ENCODE measurements around the gene EDAR.

The EDAR gene

GRCh38 chr2:108908713-108909070, 80.3 kb downstream of the EDAR start:
- DNase-seq (ENCODE audit: low read depth), result no peak

DNA sequence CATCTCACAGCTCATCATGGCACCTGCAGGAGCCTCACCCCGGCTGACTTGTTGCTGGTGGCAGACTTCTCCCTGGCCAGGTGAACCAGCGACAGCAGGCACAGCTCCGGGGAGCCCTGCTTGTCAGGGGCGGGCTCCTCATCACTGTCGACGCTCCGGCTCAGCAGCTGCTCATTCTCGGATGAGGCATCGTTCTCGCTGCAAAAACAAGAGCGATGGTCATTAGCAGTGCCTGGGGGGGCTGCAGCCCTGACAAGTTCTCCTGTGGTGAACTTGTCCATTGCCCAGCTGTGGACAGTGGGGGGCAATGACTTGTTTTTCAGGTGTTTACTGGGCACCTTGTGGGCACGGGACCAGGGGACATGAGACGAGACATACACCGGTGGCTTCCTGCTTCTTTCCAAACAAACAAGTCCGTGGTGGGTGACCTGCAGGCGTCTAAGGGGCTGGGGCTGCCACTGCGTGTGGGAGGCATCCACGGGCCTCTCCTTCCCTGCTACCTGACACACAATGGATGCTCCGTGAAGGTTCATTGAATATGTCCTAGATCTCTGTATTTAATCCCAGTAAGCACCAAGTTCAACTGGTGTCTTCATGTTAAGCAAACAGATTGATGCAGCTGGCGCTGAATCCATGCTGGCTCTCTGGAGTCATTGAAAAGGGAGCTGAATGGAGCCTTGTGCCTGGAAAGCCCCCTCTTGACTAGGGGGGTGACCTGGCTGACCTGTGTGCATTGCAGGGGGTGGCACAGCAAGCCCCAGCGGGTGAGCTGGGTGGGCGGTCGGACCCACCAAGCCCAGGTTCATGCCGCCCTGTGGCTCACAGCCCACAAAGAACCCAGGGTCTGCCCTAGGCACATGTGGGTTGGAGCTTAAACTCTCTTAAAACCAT, 81.0 kb downstream of the EDAR start:
- DNase-seq (ENCODE audit: low read depth), result no peak

- DNase-seq (ENCODE audit: low read depth), result no peak
Observed at GRCh38 chr2:108906403-108907077, 82.5 kb downstream of the EDAR start.

DNA sequence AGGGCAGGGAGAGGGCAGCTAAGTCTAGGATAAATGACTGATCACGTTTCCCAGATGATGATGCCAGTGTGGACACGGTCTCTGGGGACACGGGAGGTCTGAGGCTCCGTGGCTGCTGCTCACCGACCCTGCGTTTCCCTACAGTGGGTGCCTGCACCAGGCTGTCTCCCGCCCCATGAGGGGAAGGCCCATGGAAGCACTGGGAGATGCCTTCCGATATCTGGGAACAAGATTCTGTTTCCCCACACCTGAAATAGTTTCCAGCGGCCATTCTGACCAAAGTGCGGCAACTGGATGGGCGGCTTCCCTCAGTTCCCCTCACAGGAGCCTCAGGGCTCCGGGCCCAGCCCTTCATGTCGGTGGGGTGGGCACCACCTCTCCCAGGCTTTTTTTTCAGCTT, 83.1 kb downstream of the EDAR start:
- DNase-seq (ENCODE audit: low read depth), result no peak

DNA sequence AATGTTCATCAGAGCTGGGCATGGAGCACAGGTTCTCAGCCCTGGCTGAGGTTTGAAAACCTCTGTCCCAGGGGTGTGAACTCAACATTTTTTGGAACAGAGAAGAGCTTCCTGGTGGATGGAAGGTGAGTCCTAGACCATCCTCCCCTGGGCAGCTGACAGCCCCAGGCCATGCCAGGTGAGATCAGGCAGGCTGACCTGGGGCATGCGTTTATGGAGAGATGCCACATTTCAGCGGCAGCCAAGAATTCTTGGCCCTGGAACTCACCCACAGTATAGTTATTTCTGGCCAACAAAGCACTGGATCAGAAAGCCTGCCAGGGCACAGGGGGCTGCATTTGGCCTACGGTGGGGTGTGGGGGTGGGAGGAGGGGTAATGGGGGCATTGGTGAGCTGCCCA, 83.8 kb downstream of the EDAR start:
- no peak for DNase-seq (ENCODE audit: low read depth)

GRCh38 chr2:108904680-108905079, 84.3 kb downstream of the EDAR start:
- DNase-seq (ENCODE audit: low read depth), result no peak

- no peak for DNase-seq (ENCODE audit: low read depth)
Observed at GRCh38 chr2:108898315-108899082, 90.5 kb downstream of the EDAR start.

DNA sequence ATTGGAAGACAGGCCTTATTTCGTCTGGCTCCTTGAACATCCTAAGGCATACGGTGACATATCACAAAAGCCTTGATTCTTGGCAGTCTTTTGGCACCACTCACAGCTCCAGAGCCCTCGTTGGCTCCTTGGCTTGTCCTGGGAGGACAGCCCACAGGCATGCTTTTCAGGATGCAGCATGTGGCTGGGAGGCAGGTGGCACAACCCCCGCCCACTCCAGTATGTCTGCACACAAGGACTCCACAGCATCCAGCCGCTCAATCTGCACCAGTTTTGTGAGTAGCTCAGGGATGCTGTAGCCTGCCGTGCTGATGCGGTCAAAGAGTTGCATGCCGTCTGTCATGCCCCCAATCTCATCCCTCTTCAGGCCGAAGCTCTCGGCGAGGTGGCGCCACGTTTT, 92.3 kb downstream of the EDAR start:
- DNase-seq (ENCODE audit: low read depth), result no peak

GRCh38 chr2:108895188-108895587, 93.8 kb downstream of the EDAR start:
- DNase-seq (ENCODE audit: low read depth), result no peak

DNA sequence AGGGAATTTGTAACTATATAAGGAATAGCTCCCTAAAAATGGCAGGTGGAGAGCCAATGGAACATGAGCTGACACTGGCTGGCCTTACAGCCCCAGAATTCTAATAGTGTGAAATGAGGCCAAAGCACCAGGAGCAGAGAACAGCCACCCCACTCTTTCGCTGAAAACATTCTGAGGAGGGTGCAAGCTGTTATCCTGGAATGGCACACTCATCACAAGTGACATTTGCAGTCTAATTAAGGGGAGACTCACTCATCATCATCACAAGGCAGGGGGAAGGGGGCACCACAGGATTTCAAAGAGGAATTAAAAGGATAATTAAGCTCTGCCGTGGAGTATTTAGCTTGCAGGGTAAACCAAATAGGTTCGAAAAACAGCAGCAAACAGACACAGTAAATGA, 94.3 kb downstream of the EDAR start:
- DNase-seq (ENCODE audit: low read depth), result no peak

- DNase-seq (ENCODE audit: low read depth), result no peak
Observed at GRCh38 chr2:108893277-108893676, 95.7 kb downstream of the EDAR start.

DNA sequence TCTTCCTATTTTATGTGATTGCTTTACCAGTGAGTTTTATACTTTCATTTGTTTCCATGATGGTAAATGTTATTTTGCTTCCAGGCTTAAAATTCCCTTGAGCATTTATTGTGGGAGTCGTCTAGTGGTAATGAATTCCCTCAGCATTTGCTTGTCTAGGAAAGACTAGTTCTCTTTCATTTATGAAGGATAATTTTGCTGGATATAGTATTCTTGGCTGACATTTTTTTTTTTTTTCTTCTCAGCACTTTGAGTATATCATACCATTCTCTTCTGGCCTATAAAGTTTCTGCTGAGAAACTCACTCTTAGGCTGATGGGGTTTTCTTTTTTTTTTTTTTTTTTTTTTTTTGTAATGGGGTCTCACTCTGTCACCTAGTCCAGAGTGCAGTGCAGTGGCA, 99.1 kb downstream of the EDAR start:
- no peak for DNase-seq (ENCODE audit: low read depth)

DNA sequence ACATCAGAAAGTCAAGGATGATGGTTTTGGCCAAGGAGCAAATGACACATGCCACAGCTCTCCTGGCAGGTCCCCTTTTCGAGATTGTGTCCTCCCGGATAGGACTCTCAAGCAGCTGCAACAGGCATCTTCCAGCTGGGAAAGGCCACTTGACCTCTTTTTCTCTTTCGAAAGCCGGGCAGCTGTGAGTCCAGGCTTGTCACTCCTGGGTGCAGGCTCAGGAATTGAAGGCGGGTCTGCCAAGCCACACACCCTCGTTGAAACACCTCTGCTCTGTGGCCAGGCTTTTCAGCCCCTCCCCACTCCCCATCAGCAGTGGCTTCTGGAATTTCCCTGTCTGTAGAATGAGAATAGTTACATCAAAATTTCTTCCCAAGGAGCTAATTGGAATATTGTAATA, 104.4 kb downstream of the EDAR start:
- no peak for DNase-seq (ENCODE audit: low read depth)

GRCh38 chr2:108878276-108878675, 110.7 kb downstream of the EDAR start:
- DNase-seq (ENCODE audit: low read depth), result no peak

- no peak for DNase-seq (ENCODE audit: low read depth)
Observed at GRCh38 chr2:108877506-108877905, 111.5 kb downstream of the EDAR start.

- no peak for DNase-seq (ENCODE audit: low read depth)
Observed at GRCh38 chr2:108870069-108870644, 118.9 kb downstream of the EDAR start.

GRCh38 chr2:108869542-108869941, 119.5 kb downstream of the EDAR start:
- no peak for DNase-seq (ENCODE audit: low read depth)

DNA sequence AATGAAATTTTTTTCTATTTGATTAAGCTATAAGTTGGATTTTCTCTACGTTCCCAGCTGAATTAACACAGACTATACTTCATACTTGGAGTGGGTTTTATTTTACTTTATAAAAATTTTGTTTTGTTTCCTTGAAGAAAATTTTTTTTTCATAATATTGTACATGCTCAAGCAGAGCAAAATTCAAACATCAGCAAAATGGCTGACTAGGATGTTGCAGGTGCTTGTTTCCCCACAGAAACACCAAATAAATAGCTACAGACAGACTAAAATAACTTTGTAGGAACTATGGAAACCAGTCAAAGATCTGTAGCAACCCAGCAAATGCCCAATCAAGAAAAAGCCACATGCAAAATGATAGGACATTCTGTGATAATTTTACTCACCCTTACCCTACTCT, 120.1 kb downstream of the EDAR start:
- DNase-seq (ENCODE audit: low read depth), result no peak

- DNase-seq (ENCODE audit: low read depth), result no peak
Observed at GRCh38 chr2:108866041-108866440, 123.0 kb downstream of the EDAR start.

- no peak for DNase-seq (ENCODE audit: low read depth)
Observed at GRCh38 chr2:108858894-108859293, 130.1 kb downstream of the EDAR start.

DNA sequence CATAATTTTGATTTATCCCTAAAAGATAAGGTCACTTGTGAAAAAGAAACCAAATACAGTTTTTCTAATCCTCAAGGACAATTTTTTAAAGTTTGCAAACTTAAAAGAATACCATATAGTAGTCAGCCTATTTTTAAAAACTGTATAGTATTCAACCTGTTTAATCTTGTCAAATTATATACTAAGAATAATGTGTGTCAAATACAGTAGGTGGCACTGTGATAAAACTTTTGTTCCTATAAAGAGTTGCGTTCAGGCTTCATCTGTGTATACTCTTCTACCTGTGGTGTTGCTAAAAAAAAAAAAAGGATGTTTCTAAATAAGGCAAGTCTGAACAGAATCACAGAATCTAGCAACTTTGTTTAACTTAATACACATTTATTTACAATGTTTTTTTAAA, 133.8 kb downstream of the EDAR start:
- no peak for DNase-seq (ENCODE audit: low read depth)

- DNase-seq (ENCODE audit: low read depth), result no peak
Observed at GRCh38 chr2:108854484-108854883, 134.5 kb downstream of the EDAR start.

DNA sequence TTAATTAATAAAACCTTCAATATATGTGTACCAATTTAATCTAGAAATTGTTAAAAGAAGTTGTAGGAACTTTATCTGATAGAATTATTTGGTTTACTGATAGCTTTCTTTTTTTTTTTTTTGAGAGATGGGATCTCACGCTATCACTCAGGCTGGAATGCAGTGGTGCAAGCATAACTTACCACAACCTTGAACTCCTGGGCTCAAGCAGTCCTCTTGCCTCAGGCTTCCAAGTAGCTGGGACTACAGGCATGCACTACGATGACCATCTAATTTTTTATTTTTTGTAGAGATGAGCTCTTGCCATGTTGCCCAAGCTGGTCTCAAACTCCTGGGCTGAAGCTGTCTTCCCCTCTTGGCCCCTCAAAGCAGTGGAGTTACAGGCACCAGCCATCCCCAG, 135.6 kb downstream of the EDAR start:
- DNase-seq (ENCODE audit: low read depth), result no peak

Measured in activated T-cell treated with anti-CD3 and anti-CD28 coated beads for 1 hour (primary cell).